GM12875 (cell line): Measurements from ENCODE around the gene SF3A2.

Experiments used
- H3K4me3 ChIP-seq: one replicate; pipeline ENCODE4 v1.5.1; 2011; ENCODE audit warnings: low read depth, low read length, control low read depth
- CTCF ChIP-seq: IDR thresholded peaks from 2 replicates; pipeline ENCODE4 v1.5.1; 2011; ENCODE audit warnings: low read depth, mild to moderate bottlenecking, control low read depth, inconsistent platforms, low read length, moderate library complexity, borderline replicate concordance; ENCODE audit not compliant: insufficient read depth

The SF3A2 gene

DNA sequence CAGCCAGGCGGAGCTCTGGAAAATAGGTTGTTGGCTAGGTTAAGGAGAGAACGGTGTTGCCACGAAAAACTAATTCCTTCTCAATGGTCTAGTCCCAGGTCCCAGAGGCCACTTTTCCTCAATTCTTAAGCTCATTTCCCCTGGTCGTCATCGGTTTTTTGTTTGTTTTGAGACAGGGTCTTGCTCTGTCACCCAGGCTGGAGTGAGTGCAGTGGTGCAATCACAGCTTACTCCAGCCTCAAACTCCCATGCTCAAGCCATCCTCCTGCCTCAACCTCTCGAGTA lies 1.2 kb downstream of the SF3A2 start:
- no peak for TF ChIP-seq CTCF

GRCh38 chr19:2239173-2239572 lies 2.5 kb downstream of the SF3A2 start:
- H3K4me3 ChIP-seq, result peak overlapping the region; percentile 50
- TF ChIP-seq CTCF, result no peak

More for the DNA sequence above, 1.2 kb downstream of the SF3A2 start:
- H3K4me3 ChIP-seq, result peak overlapping the region; percentile 81

GRCh38 chr19:2239771-2240770 lies 3.4 kb downstream of the SF3A2 start:
- TF ChIP-seq CTCF, result no peak
- peak overlapping the region; percentile 50 for H3K4me3 ChIP-seq

DNA sequence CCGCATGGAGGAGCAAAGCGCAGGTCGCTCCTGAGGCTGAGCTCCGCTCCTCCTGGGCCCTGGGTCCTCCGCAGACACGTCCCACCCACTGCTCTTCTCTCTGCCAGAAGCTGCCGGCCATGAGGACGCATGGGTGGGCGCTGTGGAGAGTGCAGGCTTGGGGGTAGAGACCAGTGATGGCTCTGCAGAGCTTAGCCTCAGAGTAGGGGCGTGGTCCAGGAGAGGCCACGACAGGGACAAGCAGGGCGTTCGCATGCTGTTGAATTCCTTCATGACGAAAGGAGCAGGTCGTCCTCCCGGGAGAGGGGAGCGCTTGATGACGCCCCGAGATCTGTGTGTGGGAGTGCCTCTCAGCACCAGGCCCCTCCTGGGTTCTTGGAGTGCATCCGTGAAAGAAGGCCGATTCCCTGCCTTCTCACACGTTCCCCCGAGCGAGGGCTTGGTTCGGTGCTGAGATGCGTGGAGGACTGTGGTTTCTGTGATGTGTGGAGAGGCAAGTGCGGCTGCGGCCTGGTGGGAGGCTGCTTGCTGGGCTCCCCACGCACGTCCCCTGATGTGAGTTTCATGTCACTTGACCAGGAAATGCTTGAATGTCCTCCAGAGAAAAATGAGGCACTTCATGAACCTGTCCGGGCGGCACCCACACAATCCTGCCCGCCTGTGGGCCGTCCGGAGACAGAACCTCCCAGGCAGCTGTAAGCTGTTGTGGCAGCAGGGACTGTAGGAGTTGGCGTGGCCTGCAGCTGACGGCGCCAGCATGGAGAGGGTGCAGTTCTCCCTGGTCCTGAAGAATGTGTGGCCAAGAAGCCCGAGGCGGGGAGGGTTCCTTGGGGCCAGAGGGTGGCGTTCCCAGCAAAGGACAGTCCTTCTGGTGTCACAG lies 4.5 kb downstream of the SF3A2 start:
- no peak for TF ChIP-seq CTCF
- no peak overlapping the region for H3K4me3 ChIP-seq

DNA sequence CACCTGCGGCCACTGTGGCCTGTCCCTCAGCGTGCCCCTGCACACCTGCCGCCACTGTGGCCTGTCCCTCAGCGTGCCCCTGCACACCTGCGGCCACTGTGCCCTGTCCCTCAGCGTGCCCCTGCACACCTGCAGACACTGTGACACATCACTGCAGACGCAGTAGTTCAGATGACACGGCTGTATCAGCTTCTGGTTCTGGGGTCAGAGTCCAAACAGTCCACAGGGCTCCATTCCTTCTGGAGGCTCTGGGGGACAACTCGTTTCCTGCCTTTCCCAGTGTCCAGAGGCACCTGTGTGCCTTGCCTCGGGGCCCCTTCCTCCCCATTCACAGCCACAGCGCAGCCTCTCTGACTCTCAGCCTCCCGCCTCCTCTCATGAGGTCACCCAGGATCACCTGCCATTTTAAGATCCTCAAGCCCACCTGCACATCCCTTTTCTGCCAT lies 5.5 kb downstream of the SF3A2 start:
- no peak for TF ChIP-seq CTCF
- H3K4me3 ChIP-seq, result no peak overlapping the region

DNA sequence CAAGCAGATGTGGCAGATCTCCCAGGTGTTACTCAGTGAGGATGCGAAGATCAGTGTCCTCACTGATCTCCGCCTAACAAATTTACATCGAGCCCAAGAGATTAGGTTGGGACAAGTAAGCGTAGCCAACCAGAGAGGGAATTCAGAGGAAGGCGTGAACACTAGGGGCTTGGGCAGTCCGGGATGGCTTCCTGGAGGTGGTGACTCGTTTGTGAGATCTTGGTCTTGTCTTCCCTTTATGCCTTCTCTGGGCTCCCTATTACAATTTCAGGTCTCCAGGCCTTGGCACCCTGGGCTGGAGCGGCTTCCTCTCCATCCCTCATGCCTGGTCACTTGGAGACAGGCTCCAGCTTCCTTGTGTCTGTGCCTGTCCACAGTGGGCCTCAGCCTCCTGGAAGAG lies 6.2 kb downstream of the SF3A2 start:
- TF ChIP-seq CTCF, result no peak

More for the DNA sequence above, 6.2 kb downstream of the SF3A2 start:
- no peak overlapping the region for H3K4me3 ChIP-seq
